Heart right ventricle (tissue), 16 donors: ENCODE results near the gene ORAI3. TPM values are rescaled to one million over a fixed set of nuclear protein-coding genes. Genes with fewer than 3 reads are reported as not detected.

Experiments
- ATAC-seq, 8 donors: fragments of 200-7000 bp; cut with Tn5 transposase; one replicate each; pipeline ENCODE4 v1.9.1; 2020; ENCODE audit warnings: mild to moderate bottlenecking in 8 of 8, moderate library complexity in 8 of 8, moderate number of reproducible peaks in 1 of 8
- DNase-seq, 2 donors: peaks; one replicate each; pipeline ENCODE4 v3.0.0-alpha.2; 2020
- H3K27ac ChIP-seq, 10 donors: fragments of 200-600 bp; sonication (generic) in 2 of 10; one replicate each; pipeline versions ENCODE4 v1.5.0 to v1.8.0; 2020 to 2022; ENCODE audit warnings: mild to moderate bottlenecking in 3 of 10
- H3K27me3 ChIP-seq, 7 donors: fragments of 200-600 bp; one replicate each; pipeline ENCODE4 v1.8.0; 2021 to 2022; ENCODE audit warnings: mild to moderate bottlenecking in 2 of 7
- H3K36me3 ChIP-seq, 9 donors: fragments of 200-600 bp; sonication (generic) in 1 of 9; one replicate each; pipeline versions ENCODE4 v1.5.0 to v1.8.0; 2020 to 2022; ENCODE audit warnings: mild to moderate bottlenecking in 2 of 9
- H3K4me1 ChIP-seq, 9 donors: fragments of 200-600 bp; sonication (generic) in 1 of 9; one replicate each; pipeline versions ENCODE4 v1.5.0 to v1.8.0; 2020 to 2022; ENCODE audit warnings: mild to moderate bottlenecking in 4 of 9
- H3K4me3 ChIP-seq, 10 donors: fragments of 200-600 bp; sonication (generic) in 2 of 10; one replicate each; pipeline versions ENCODE4 v1.5.0 to v1.8.0; 2020 to 2022; ENCODE audit warnings: mild to moderate bottlenecking in 7 of 10, moderate library complexity in 2 of 10
- H3K9me3 ChIP-seq, 11 donors: fragments of 200-600 bp in 10 of 11; sonication (generic) in 2 of 11; one replicate each; pipeline versions ENCODE4 v1.5.0 to v1.8.0; 2013 to 2022; ENCODE audit warnings: mild to moderate bottlenecking in 2 of 11, control low read depth in 1 of 11, moderate library complexity in 1 of 11
- WGBS, 2 donors: extraction: QIAGEN DNeasy Blood & Tissue Kit; methylation state at CpG; one replicate each; pipeline ENCODE4 v1.1.7; 2013; ENCODE audit warnings: inconsistent platforms in 1 of 2; 5-methylcytosine and 5-hydroxymethylcytosine counted together
- intact Hi-C, 10 donors: fragments of 100-400 bp; cut with DNase I; formaldehyde crosslinking; loops; one replicate each; pipeline versions ENCODE4 v1.11.1 to v1.14.2; 2022
- polyA plus RNA-seq, 2 donors: library from polyadenylated mRNA; stranded (reverse); fragments of 200-250 nt; gene quantifications; one replicate each; pipeline ENCODE4 v1.2.3, GENCODE V29; 2013
- total RNA-seq, 10 donors: library from RNA; stranded (reverse); fragmentation: NEBNext Ultra II Directional in 3 of 10; extraction: Animal tissue kit (Norgen Biotek cat#: 25700) in 3 of 10; gene quantifications; one replicate each; pipeline versions ENCODE4 v1.2.1 to v1.2.4, GENCODE V29; 2021 to 2023
- TF ChIP-seq, protein P1 (sequence below), 9 donors: fragments of 200-600 bp; sonication (generic) in 2 of 9; IDR thresholded peaks; one replicate each; pipeline versions ENCODE4 v1.5.0 to v1.8.0; 2021 to 2022; ENCODE audit warnings: antibody characterized with exemption in 9 of 9, mild to moderate bottlenecking in 5 of 9, moderate library complexity in 1 of 9
- donor health status: Arrhythmogenic right ventricular cardiomyopathy.
- donor health status: ischemic (EF 13 %, LVEDD 7.1; RV severe dilation, severe dysfunction).
- donor health status: healthy with polysubstance abuse.
- donor health status: DM: no; HTN: yes; CAD: no.
- donor health status: DM: no; HTN: no; CAD: no.
- donor health status: ischemic (EF 25% LVEDD 6.9; RV normal size, moderate dysfunction).
- donor health status: ischemic (EF 25% LVEDD 5.7; RV mildly dilated, moderate dysfunction).
- donor health status: healthy.
- donor health status: DM: yes; HTN: yes; CAD: no.
- donor health status: Ischemic cardiomyopathy.
- donor health status: ischemic (EF 35%, LVEDD 5.7; RV mildly dilated, moderate dysfunction).
- donor health status: nonischemic (EF 11% LVEDD 7.7; RV severe dilation, severe dysfunction).
- donor health status: DM: yes; HTN: yes; CAD: no.
- donor health status: PGD.
- donor health status: ischemic (EF 29% LVEDD 5.4; RV normal size, mild dysfunction).
- donor health status: nonischemic (EF 23%, LVEDD 6.1; RV moderate dilation, normal function).

The ORAI3 gene
- total and polyA plus RNA-seq, 12 donors = 7.8 to 19.8 (median 11.4) TPM

DNA sequence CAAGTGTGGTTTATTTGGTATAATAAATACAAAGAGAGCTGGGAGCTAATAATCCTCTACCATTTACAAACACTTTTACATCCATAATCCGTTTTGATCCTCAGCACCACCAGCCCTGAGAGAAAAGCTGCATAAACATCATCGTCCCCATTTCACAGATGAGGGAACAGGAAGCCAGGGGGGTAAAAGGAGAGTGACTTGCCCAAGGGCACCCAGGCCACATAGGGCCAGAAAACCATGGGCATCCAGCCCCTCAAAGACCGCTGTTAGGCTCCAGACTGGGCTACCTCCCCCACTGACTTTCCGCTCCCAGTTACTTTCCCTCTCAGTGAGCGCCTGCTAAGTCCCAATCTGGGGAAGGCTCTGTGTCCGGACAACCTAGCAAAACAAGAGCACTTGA is 54.9 kb downstream of the ORAI3 start:
- DNase-seq = no peak
- Histone ChIP-seq H3K27ac (peak overlapping the region in 2 of 10 donors; percentile 28 to 51), H3K9me3 (no peaks in the 10 kb centered on the region), H3K27me3 (peaks cover 0 to 26% (median 22%) of the 10 kb centered on the region in 7 donors), H3K36me3 (no peaks in the 10 kb centered on the region), H3K4me1 (peaks cover 0 to 16% (median 0%) of the 10 kb centered on the region in 9 donors), H3K4me3 (no peak overlapping the region)
- ATAC-seq = no peak
- intact Hi-C loops = no loop called here
- WGBS, 2 donors = 89 to 90% methylated on average over 6 of the region's 6 CpGs
- TF ChIP-seq, protein P1, sequence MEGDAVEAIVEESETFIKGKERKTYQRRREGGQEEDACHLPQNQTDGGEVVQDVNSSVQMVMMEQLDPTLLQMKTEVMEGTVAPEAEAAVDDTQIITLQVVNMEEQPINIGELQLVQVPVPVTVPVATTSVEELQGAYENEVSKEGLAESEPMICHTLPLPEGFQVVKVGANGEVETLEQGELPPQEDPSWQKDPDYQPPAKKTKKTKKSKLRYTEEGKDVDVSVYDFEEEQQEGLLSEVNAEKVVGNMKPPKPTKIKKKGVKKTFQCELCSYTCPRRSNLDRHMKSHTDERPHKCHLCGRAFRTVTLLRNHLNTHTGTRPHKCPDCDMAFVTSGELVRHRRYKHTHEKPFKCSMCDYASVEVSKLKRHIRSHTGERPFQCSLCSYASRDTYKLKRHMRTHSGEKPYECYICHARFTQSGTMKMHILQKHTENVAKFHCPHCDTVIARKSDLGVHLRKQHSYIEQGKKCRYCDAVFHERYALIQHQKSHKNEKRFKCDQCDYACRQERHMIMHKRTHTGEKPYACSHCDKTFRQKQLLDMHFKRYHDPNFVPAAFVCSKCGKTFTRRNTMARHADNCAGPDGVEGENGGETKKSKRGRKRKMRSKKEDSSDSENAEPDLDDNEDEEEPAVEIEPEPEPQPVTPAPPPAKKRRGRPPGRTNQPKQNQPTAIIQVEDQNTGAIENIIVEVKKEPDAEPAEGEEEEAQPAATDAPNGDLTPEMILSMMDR (IDR thresholded peaks at IDR 0.05) = no peak

Other genes with a start within 250 kb of the ORAI3 start
- gene SRCAP, start 249.9 kb upstream of the ORAI3 start, total RNA-seq = 10 to 100 TPM; 40.1 to 60.6 (median 46.7) TPM
- 10 to 100 TPM in 1 of 2 donors, 1 to 10 TPM in 1; 2.6 to 26.3 TPM for gene SRCAP, start 249.9 kb upstream of the ORAI3 start, polyA plus RNA-seq
- gene PHKG2, start 200.6 kb upstream of the ORAI3 start, total RNA-seq = 10 to 100 TPM; 12.1 to 21.3 (median 15.0) TPM
- 10 to 100 TPM; 29.1 to 40.7 TPM for gene PHKG2, start 200.6 kb upstream of the ORAI3 start, polyA plus RNA-seq
- 1 to 10 TPM in 5 of 10 donors, under 1 TPM in 5; 0.44 to 2.2 (median 0.90) TPM for gene CFAP119, start 187.0 kb upstream of the ORAI3 start, total RNA-seq
- gene CFAP119, start 187.0 kb upstream of the ORAI3 start, polyA plus RNA-seq = 1 to 10 TPM; 1.9 to 2.3 TPM
- gene RNF40, start 186.7 kb upstream of the ORAI3 start, total RNA-seq = 10 to 100 TPM; 33.0 to 69.9 (median 42.6) TPM
- gene RNF40, start 186.7 kb upstream of the ORAI3 start, polyA plus RNA-seq = 10 to 100 TPM; 40.2 to 50.2 TPM
- gene ZNF629, start 161.9 kb upstream of the ORAI3 start, total RNA-seq = 10 to 100 TPM; 20.3 to 35.5 (median 27.6) TPM
- 10 to 100 TPM in 1 of 2 donors, 1 to 10 TPM in 1; 7.3 to 15.4 TPM for gene ZNF629, start 161.9 kb upstream of the ORAI3 start, polyA plus RNA-seq
- 10 to 100 TPM; 24.2 to 31.3 (median 27.0) TPM for gene BCL7C, start 55.0 kb upstream of the ORAI3 start, total RNA-seq
- 10 to 100 TPM; 30.5 to 68.8 TPM for gene BCL7C, start 55.0 kb upstream of the ORAI3 start, polyA plus RNA-seq
- 10 to 100 TPM in 9 of 10 donors, 1 to 10 TPM in 1; 8.6 to 28.2 (median 19.9) TPM for gene CTF1, start 52.5 kb upstream of the ORAI3 start, total RNA-seq
- 10 to 100 TPM in 1 of 2 donors, 1 to 10 TPM in 1; 6.5 to 10.4 TPM for gene CTF1, start 52.5 kb upstream of the ORAI3 start, polyA plus RNA-seq
- 1 to 10 TPM; 4.1 to 8.7 (median 5.8) TPM for gene FBXL19, start 25.5 kb upstream of the ORAI3 start, total RNA-seq
- 10 to 100 TPM in 1 of 2 donors, 1 to 10 TPM in 1; 5.4 to 14.1 TPM for gene FBXL19, start 25.5 kb upstream of the ORAI3 start, polyA plus RNA-seq
- 10 to 100 TPM in 2 of 10 donors, 1 to 10 TPM in 8; 7.5 to 11.4 (median 9.2) TPM for gene SETD1A, start 8.7 kb downstream of the ORAI3 start, total RNA-seq
- gene SETD1A, start 8.7 kb downstream of the ORAI3 start, polyA plus RNA-seq = 10 to 100 TPM in 1 of 2 donors, 1 to 10 TPM in 1; 5.8 to 11.2 TPM
- gene HSD3B7, start 36.1 kb downstream of the ORAI3 start, total RNA-seq = 10 to 100 TPM in 1 of 10 donors, 1 to 10 TPM in 9; 3.3 to 13.3 (median 5.3) TPM
- gene HSD3B7, start 36.1 kb downstream of the ORAI3 start, polyA plus RNA-seq = 10 to 100 TPM in 1 of 2 donors, 1 to 10 TPM in 1; 6.8 to 12.2 TPM
- gene STX1B, start 61.6 kb downstream of the ORAI3 start, total RNA-seq = 1 to 10 TPM in 6 of 10 donors, under 1 TPM in 4; 0.20 to 2.3 (median 1.1) TPM
- gene STX1B, start 61.6 kb downstream of the ORAI3 start, polyA plus RNA-seq = under 1 TPM; 0.07 to 0.29 TPM
- gene STX4, start 84.5 kb downstream of the ORAI3 start, total RNA-seq = 10 to 100 TPM; 31.8 to 53.8 (median 38.6) TPM
- gene STX4, start 84.5 kb downstream of the ORAI3 start, polyA plus RNA-seq = 10 to 100 TPM; 76.9 to 89.2 TPM
- gene ZNF668, start 125.2 kb downstream of the ORAI3 start, total RNA-seq = 1 to 10 TPM; 3.6 to 8.2 (median 4.5) TPM
- 1 to 10 TPM; 7.2 to 7.6 TPM for gene ZNF668, start 125.2 kb downstream of the ORAI3 start, polyA plus RNA-seq
- gene ZNF646, start 125.4 kb downstream of the ORAI3 start, total RNA-seq = 10 to 100 TPM in 3 of 10 donors, 1 to 10 TPM in 7; 7.5 to 12.0 (median 8.7) TPM
- 1 to 10 TPM; 2.7 to 7.6 TPM for gene ZNF646, start 125.4 kb downstream of the ORAI3 start, polyA plus RNA-seq
- gene PRSS53, start 139.9 kb downstream of the ORAI3 start, total RNA-seq = 1 to 10 TPM in 1 of 10 donors, under 1 TPM in 9; 0.21 to 1.4 (median 0.50) TPM
- gene PRSS53, start 139.9 kb downstream of the ORAI3 start, polyA plus RNA-seq = 1 to 10 TPM in 1 of 2 donors, under 1 TPM in 1; 0.46 to 2.9 TPM
- 10 to 100 TPM; 27.0 to 68.1 (median 31.8) TPM for gene VKORC1, start 145.7 kb downstream of the ORAI3 start, total RNA-seq
- 100 to 1,000 TPM in 1 of 2 donors, 10 to 100 TPM in 1; 46.2 to 139 TPM for gene VKORC1, start 145.7 kb downstream of the ORAI3 start, polyA plus RNA-seq
- 10 to 100 TPM; 62.8 to 90.9 (median 74.7) TPM for gene BCKDK, start 159.3 kb downstream of the ORAI3 start, total RNA-seq
- gene BCKDK, start 159.3 kb downstream of the ORAI3 start, polyA plus RNA-seq = 10 to 100 TPM; 26.1 to 57.2 TPM
- gene KAT8, start 168.6 kb downstream of the ORAI3 start, total RNA-seq = 10 to 100 TPM; 51.9 to 79.9 (median 66.0) TPM
- 100 to 1,000 TPM in 1 of 2 donors, 10 to 100 TPM in 1; 56.3 to 107 TPM for gene KAT8, start 168.6 kb downstream of the ORAI3 start, polyA plus RNA-seq
- gene PRSS8, start 186.7 kb downstream of the ORAI3 start, total RNA-seq = under 1 TPM in 4 of 10 donors, not detected in 6; 0.15 to 0.57 (median 0.25) TPM
- gene PRSS8, start 186.7 kb downstream of the ORAI3 start, polyA plus RNA-seq = under 1 TPM in 1 of 2 donors, not detected in 1; 0.09 TPM
- 1 to 10 TPM in 6 of 10 donors, under 1 TPM in 4; 0.30 to 3.1 (median 1.3) TPM for gene PRSS36, start 201.0 kb downstream of the ORAI3 start, total RNA-seq
- gene PRSS36, start 201.0 kb downstream of the ORAI3 start, polyA plus RNA-seq = 1 to 10 TPM; 1.2 to 3.4 TPM
- gene FUS, start 231.1 kb downstream of the ORAI3 start, total RNA-seq = 100 to 1,000 TPM; 127 to 174 (median 140) TPM
- 100 to 1,000 TPM; 116 to 240 TPM for gene FUS, start 231.1 kb downstream of the ORAI3 start, polyA plus RNA-seq